Mucosa of descending colon (tissue), 3 donors: ENCODE data around the gene NEK5. TPM values are rescaled to one million over a fixed set of nuclear protein-coding genes. Genes with fewer than 3 reads are reported as not detected.
"Not testable (repeated sequence)": the region's sequence is repeated elsewhere in the genome, so short reads cannot be mapped to it uniquely, and the experiment has no call there.

ENCODE experiments used
- ATAC-seq: fragments of 200-7000 bp; cut with Tn5 transposase; one replicate; pipeline ENCODE4 v1.9.1; 2020; ENCODE audit warnings: mild to moderate bottlenecking, moderate library complexity
- DNase-seq, 3 donors: peaks; one replicate each; pipeline ENCODE4 v3.0.0-alpha.2; 2020
- H3K36me3 ChIP-seq: fragments of 200-600 bp; one replicate; pipeline ENCODE4 v1.8.0; 2021; ENCODE audit warnings: low read depth, mild to moderate bottlenecking
- H3K4me1 ChIP-seq: fragments of 200-600 bp; one replicate; pipeline ENCODE4 v1.8.0; 2021; ENCODE audit warnings: low read depth, mild to moderate bottlenecking
- H3K4me3 ChIP-seq: fragments of 200-600 bp; one replicate; pipeline ENCODE4 v1.8.0; 2021; ENCODE audit warnings: mild to moderate bottlenecking
- H3K9me3 ChIP-seq: fragments of 200-600 bp; one replicate; pipeline ENCODE4 v1.8.0; 2021; ENCODE audit warnings: mild to moderate bottlenecking
- intact Hi-C, 2 donors: fragments of 100-400 bp; cut with DNase I in 1 of 2; cut with micrococcal nuclease in 1 of 2; formaldehyde crosslinking; loops; one replicate each; pipeline versions ENCODE4 v1.11.0 to v1.11.1; 2022; cut with DNase I, micrococcal nuclease
- total RNA-seq, 3 donors: library from RNA; stranded (reverse); fragmentation: NEBNext Ultra II Directional in 2 of 3; extraction: Animal tissue kit (Norgen Biotek cat#: 25700) in 2 of 3; gene quantifications; one replicate each; pipeline versions ENCODE4 v1.2.1 to v1.2.4, GENCODE V29; 2021 to 2023
- TF ChIP-seq, protein P1 (sequence below): fragments of 200-600 bp; IDR thresholded peaks from one replicate; pipeline ENCODE4 v1.8.0; 2022; ENCODE audit warnings: antibody characterized with exemption, mild to moderate bottlenecking
- donor health status: DM: no; HTN: no; CAD: no; lungs with moderate emphysema.
- donor health status: DM: no; HTN: no; CAD: no.
- donor health status: DM: no; HTN: yes; CAD: no.

The NEK5 gene
- total RNA-seq, 3 donors from 2014 or later, result 0.14 to 0.32 (median 0.29) TPM

DNA sequence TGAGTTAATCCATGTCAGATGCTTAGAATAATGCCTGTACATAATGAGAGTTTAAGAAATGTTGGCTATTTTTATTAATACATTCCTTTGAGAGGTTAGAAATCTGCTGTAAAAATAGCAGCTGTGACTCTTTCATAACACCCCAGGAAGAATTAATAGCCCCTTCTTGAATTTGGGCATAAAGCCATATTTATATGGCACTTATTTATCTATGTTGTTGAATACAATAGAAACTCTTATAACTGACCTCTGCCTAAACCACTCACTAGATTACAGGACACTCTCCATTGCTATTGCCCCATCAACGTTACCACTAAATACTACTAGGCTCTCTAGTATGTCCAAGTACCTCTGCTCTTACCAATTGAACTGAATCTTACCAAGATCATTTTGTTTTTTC lies 16.3 kb downstream of the NEK5 start:
- no peaks in the 10 kb centered on the region for H3K9me3 ChIP-seq
- TF ChIP-seq, protein P1, sequence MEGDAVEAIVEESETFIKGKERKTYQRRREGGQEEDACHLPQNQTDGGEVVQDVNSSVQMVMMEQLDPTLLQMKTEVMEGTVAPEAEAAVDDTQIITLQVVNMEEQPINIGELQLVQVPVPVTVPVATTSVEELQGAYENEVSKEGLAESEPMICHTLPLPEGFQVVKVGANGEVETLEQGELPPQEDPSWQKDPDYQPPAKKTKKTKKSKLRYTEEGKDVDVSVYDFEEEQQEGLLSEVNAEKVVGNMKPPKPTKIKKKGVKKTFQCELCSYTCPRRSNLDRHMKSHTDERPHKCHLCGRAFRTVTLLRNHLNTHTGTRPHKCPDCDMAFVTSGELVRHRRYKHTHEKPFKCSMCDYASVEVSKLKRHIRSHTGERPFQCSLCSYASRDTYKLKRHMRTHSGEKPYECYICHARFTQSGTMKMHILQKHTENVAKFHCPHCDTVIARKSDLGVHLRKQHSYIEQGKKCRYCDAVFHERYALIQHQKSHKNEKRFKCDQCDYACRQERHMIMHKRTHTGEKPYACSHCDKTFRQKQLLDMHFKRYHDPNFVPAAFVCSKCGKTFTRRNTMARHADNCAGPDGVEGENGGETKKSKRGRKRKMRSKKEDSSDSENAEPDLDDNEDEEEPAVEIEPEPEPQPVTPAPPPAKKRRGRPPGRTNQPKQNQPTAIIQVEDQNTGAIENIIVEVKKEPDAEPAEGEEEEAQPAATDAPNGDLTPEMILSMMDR, result no peak
- intact Hi-C loops, result no loop called here
- no peak overlapping the region for H3K4me3 ChIP-seq
- H3K4me1 ChIP-seq, result no peaks in the 10 kb centered on the region
- DNase-seq (no peak), ATAC-seq (no peak)
- H3K36me3 ChIP-seq, result no peaks in the 10 kb centered on the region

DNA sequence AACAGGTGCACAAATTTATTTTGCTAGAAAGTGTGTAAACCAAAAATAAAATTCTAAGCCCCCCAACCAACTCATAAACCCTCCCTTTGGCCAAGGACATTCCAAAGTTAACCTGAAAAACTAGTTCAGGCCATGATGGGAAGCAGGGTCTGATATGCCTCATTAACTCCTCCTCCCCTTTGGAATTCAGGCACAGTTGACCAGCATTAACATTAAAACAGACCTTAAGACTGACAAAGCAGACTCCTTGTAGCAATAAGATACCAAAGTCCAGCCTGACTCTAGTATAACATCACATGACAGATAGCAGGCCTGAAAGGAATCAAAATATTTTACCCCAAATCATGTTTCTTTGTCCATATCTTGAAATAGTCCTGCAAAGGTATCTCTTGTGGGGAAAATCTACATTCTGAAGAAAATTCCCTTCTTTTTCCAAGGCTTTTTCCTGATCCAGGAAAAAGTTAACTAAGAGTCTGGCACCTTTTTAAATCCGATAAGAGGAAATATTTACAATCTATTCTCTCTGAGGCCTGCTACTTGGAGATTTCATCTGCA lies 19.7 kb downstream of the NEK5 start:
- intact Hi-C loops, result no loop called here
- H3K9me3 ChIP-seq, result no peaks in the 10 kb centered on the region
- DNase-seq (no peak), ATAC-seq (no peak)
- H3K4me1 ChIP-seq, result no peaks in the 10 kb centered on the region
- TF ChIP-seq, protein P1, result no peak
- H3K4me3 ChIP-seq, result no peak overlapping the region
- H3K36me3 ChIP-seq, result no peaks in the 10 kb centered on the region

DNA sequence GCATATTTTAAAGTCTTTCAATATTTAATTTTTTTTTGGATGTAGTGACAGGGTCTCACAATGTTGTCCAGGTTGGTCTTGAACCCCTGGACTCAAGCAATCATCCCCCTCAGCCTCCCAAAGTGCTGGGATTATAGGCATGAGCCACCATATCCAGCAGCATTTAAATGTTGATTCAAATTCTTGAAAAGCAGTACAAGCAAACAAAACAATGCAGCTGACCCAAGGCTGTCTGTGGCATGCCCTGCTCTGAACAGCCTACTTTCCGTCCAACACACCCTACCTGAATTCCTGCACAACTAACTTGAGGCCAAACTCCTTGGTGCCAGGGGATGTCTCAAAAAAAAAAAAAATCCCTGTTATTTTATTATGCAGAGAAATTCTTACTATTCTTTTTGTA lies 23.0 kb downstream of the NEK5 start:
- Histone ChIP-seq H3K4me1 (no peaks in the 10 kb centered on the region), H3K36me3 (no peaks in the 10 kb centered on the region), H3K4me3 (no peak overlapping the region), H3K9me3 (no peaks in the 10 kb centered on the region)
- intact Hi-C loops, result no loop called here
- DNase-seq (no peak), ATAC-seq (no peak)
- TF ChIP-seq, protein P1, result no peak

DNA sequence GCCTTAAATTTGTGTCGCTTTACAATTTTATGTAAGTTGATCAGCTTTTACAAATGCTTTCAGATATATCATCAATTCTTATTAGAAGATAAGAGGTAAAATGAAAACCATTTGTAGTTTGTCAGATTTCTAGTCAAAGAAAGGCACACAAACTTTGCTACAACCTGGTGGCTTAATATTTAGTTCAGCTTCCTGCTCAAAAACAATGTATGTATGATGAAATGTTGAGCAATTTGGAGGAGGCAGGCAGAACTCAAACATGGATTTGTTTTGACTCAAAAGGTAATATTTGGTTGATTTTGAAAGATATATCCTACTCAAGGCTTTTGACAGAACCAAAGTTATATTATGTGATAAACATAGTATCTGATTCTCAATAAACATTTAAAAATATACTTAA lies 24.2 kb downstream of the NEK5 start:
- H3K9me3 ChIP-seq, result no peaks in the 10 kb centered on the region
- ATAC-seq, result no peak
- H3K4me1 ChIP-seq, result no peaks in the 10 kb centered on the region
- intact Hi-C loops, result no loop called here
- no peaks in the 10 kb centered on the region for H3K36me3 ChIP-seq
- no peak for DNase-seq
- TF ChIP-seq, protein P1, result no peak
- no peak overlapping the region for H3K4me3 ChIP-seq

DNA sequence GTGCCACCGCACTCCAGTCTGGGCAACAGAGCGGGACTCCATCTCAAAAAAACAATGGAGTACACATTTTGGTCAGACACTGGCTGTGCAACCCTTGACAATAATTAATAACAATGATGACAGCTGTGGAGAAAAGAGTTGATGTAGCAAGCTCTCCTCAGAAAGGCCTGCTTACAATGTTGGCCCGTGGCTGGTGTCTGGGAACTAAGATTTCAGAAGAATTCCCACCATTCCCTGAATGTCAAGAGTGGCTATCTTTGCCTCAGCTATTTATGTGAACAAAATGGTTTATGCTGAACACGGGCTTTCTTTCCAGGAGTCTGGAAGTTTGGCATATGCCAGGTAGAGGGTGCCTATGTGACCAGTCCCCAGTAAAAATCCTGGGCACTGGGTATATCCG lies 25.5 kb downstream of the NEK5 start:
- Histone ChIP-seq H3K4me3 (no peak overlapping the region), H3K4me1 (no peaks in the 10 kb centered on the region), H3K36me3 (no peaks in the 10 kb centered on the region), H3K9me3 (no peaks in the 10 kb centered on the region)
- DNase-seq (no peak), ATAC-seq (no peak)
- intact Hi-C loops, result no loop called here
- TF ChIP-seq, protein P1, result no peak

DNA sequence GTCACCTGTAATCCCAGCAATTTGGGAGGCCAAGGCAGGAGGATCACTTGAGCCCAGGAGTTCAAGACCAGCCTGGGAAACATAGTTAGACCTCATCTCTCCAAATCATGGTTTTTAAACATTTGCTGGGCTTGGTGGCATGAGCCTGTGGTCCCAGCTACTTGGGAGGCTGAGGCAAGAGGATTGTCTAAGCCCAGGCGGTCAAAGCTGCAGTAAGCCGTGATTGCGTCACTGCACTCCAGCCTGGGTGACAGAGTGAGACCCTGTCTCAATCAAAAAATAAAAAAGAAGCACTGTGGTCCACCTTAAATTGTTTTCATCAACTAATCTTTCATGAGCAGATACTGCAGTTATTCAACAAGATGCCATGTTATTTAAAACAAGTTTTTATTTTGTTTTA lies 26.4 kb downstream of the NEK5 start:
- H3K4me1 ChIP-seq, DNase-seq, H3K9me3 ChIP-seq, ATAC-seq, intact Hi-C loops, H3K4me3 ChIP-seq, H3K36me3 ChIP-seq: not testable (repeated sequence)
